B cell (primary cell): ENCODE measurements around the gene RAD51B.

ENCODE experiments used
- EZH2 ChIP-seq: IDR thresholded peaks from 2 replicates; pipeline ENCODE4 v1.6.1; 2012; ENCODE audit warnings: borderline replicate concordance, low read depth, mild to moderate bottlenecking, moderate library complexity, low read length; ENCODE audit not compliant: insufficient read depth, poor library complexity, severe bottlenecking
- TF ChIP-seq, protein P1 (sequence below): fragments of 200-600 bp; IDR thresholded peaks from one replicate; pipeline ENCODE4 v1.8.0; 2022; ENCODE audit warnings: antibody characterized with exemption, mild to moderate bottlenecking

DNA sequence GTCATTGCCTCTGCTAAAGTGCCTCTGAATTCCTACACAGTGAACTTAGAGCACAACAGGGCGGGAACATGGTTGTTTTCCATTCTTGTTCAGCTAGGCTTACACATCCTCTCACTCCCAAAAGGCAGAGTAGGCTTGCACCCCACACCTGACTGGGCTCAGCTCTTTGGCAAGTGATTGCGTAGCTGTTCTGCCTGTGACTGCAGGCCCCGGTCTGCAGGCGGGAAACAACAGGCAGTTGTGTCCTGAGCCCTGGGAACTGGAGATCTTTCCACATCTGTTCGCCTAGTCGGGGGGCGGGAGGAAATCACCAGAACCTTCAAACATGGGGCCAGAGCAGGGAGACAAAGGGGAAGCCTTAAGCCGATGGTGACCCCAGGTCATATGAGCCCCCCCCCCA, 698.6 kb downstream of the RAD51B start:
- TF ChIP-seq, protein P1, sequence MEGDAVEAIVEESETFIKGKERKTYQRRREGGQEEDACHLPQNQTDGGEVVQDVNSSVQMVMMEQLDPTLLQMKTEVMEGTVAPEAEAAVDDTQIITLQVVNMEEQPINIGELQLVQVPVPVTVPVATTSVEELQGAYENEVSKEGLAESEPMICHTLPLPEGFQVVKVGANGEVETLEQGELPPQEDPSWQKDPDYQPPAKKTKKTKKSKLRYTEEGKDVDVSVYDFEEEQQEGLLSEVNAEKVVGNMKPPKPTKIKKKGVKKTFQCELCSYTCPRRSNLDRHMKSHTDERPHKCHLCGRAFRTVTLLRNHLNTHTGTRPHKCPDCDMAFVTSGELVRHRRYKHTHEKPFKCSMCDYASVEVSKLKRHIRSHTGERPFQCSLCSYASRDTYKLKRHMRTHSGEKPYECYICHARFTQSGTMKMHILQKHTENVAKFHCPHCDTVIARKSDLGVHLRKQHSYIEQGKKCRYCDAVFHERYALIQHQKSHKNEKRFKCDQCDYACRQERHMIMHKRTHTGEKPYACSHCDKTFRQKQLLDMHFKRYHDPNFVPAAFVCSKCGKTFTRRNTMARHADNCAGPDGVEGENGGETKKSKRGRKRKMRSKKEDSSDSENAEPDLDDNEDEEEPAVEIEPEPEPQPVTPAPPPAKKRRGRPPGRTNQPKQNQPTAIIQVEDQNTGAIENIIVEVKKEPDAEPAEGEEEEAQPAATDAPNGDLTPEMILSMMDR, result no peak
- no peak for TF ChIP-seq EZH2
